HepG2 (cell line): Measurements from ENCODE around the gene USP7. TPM values are rescaled to one million over a fixed set of nuclear protein-coding genes. Genes with fewer than 3 reads are reported as not detected.

Experiments used
- AGO2 ChIP-seq: fragments of 200-400 bp; formaldehyde crosslinking; optimal IDR thresholded peaks from 2 replicates; pipeline ENCODE3; 2017; ENCODE audit warnings: mild to moderate bottlenecking, low read depth, low read length, moderate library complexity
- CTCF ChIP-seq: sonication (generic); formaldehyde crosslinking; IDR thresholded peaks from 2 replicates; pipeline ENCODE4 v1.5.0; 2020; ENCODE audit warnings: mild to moderate bottlenecking, missing genetic modification reagents, moderate library complexity
- E2F1 ChIP-seq: sonication (generic); formaldehyde crosslinking; IDR thresholded peaks from 2 replicates; pipeline ENCODE4 v1.5.0; 2020; ENCODE audit warnings: missing genetic modification reagents
- HNF4A ChIP-seq: sonication (generic); formaldehyde crosslinking; IDR thresholded peaks from 2 replicates; pipeline ENCODE4 v1.4.0; 2020; ENCODE audit warnings: missing genetic modification reagents
- HNRNPUL1 ChIP-seq: fragments of 200-400 bp; formaldehyde crosslinking; IDR thresholded peaks from 2 replicates; pipeline ENCODE4 v1.6.1; 2017; ENCODE audit warnings: low read depth, mild to moderate bottlenecking, low read length, moderate library complexity
- RAD21 ChIP-seq: fragments of 450-650 bp; formaldehyde crosslinking; IDR thresholded peaks from 2 replicates; pipeline ENCODE4 v1.5.0; 2020; ENCODE audit warnings: mild to moderate bottlenecking
- RBM22 ChIP-seq: fragments of 200-400 bp; formaldehyde crosslinking; optimal IDR thresholded peaks from 2 replicates; pipeline ENCODE3; 2017; ENCODE audit warnings: mild to moderate bottlenecking, low read length, moderate library complexity
- STAG1 ChIP-seq: sonication (generic); formaldehyde crosslinking; IDR thresholded peaks from 2 replicates; pipeline ENCODE4 v1.4.0; 2020; ENCODE audit warnings: missing genetic modification reagents
- ZFP37 ChIP-seq: sonication (generic); formaldehyde crosslinking; IDR thresholded peaks from 2 replicates; pipeline ENCODE4 v1.4.0; 2020; ENCODE audit warnings: missing genetic modification reagents, borderline replicate concordance
- ZKSCAN1 ChIP-seq: fragments of 150-350 bp; IDR thresholded peaks from 2 replicates; pipeline ENCODE4 v1.6.1; 2014; ENCODE audit warnings: low read length
- ZNF234 ChIP-seq: sonication (generic); formaldehyde crosslinking; conservative IDR thresholded peaks from 2 replicates; pipeline ENCODE4 v1.5.1; 2020; ENCODE audit warnings: mild to moderate bottlenecking, missing genetic modification reagents
- ZNF713 ChIP-seq: sonication (generic); formaldehyde crosslinking; IDR thresholded peaks from 2 replicates; pipeline ENCODE4 v1.4.0; 2020; ENCODE audit warnings: mild to moderate bottlenecking, missing genetic modification reagents
- polyA plus RNA-seq, 8 experiments: library from polyadenylated mRNA; depleted of rRNA in 3 of 8; stranded (reverse) in 7 of 8; unstranded in 1 of 8; fragments of >200 nt; fragmentation: Illumina TruSeq in 4 of 8; extraction: Trizol in 4 of 8; gene quantifications; 2 replicates each; pipeline versions ENCODE4 v1.2.1 to v1.2.3, GENCODE V29; 2011 to 2016; ENCODE audit warnings: low read depth in 4 of 8, missing spikeins in 1 of 8, mixed read lengths in 1 of 8; ENCODE audit not compliant: insufficient read depth in 1 of 8
- total RNA-seq, 5 experiments: library from RNA; depleted of rRNA; stranded (reverse); fragments of >200 nt; fragmentation: Illumina TruSeq; extraction: Trizol; gene quantifications; 2 replicates each; pipeline ENCODE4 v1.2.3, GENCODE V29; 2016; ENCODE audit warnings: low read depth in 1 of 5
- TF ChIP-seq, protein P1 (sequence below): sonication (generic); formaldehyde crosslinking; IDR thresholded peaks from 2 replicates; pipeline ENCODE4 v1.4.0; 2020; ENCODE audit warnings: missing genetic modification reagents
- TF ChIP-seq, protein P2 (sequence below): sonication (generic); formaldehyde crosslinking; IDR thresholded peaks from 2 replicates; pipeline ENCODE4 v1.4.0; 2020; ENCODE audit warnings: missing genetic modification reagents

USP7 gene
- total and polyA plus RNA-seq, 2 of the 13 experiments (the other 11 are each of a cell fraction or from before 2014, with no cell fraction given): 52.5 to 173 TPM

DNA sequence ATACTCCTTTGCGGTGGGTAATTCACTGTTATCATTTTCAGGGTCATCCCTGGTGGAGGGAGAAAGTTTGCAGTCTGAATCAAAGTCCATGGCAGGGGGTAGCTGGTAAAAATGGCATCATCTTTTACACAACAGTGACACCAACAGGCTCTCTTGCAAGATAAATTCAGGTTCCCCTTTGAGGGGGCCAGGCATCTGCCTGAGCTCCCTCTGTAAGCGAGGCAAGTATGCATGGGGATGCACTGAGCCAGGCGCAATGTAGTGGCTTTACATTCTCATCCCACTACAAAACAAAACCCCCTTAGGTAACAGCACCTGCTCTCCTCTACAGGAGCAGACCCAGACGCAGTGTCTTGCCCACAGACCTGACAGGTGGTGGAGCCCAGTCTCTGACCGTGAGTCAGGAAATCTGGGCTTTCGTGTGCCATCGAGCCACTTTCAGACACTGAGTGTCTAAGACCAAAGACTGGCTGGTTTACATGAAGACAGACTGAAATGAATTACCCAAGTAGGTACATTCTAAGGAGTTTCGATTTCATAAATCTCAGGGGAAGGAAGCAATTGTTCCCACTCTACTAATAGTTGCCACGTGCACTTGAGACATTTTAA, 63.9 kb downstream of the USP7 start (continued):
- TF ChIP-seq RAD21 (CRISPR knock-in tag): 0 out of 2 replicates have a peak, but pooled peaks have one; percentile 21
- TF ChIP-seq ZNF713 (CRISPR knock-in tag): no peak
- TF ChIP-seq STAG1 (CRISPR knock-in tag): peak; percentile 59
- peak; percentile 58 for TF ChIP-seq HNF4A
- TF ChIP-seq E2F1 (CRISPR knock-in tag): no peak
- no peak for TF ChIP-seq ZKSCAN1
- TF ChIP-seq ZNF234 (CRISPR knock-in tag): no peak
- TF ChIP-seq, protein P1, sequence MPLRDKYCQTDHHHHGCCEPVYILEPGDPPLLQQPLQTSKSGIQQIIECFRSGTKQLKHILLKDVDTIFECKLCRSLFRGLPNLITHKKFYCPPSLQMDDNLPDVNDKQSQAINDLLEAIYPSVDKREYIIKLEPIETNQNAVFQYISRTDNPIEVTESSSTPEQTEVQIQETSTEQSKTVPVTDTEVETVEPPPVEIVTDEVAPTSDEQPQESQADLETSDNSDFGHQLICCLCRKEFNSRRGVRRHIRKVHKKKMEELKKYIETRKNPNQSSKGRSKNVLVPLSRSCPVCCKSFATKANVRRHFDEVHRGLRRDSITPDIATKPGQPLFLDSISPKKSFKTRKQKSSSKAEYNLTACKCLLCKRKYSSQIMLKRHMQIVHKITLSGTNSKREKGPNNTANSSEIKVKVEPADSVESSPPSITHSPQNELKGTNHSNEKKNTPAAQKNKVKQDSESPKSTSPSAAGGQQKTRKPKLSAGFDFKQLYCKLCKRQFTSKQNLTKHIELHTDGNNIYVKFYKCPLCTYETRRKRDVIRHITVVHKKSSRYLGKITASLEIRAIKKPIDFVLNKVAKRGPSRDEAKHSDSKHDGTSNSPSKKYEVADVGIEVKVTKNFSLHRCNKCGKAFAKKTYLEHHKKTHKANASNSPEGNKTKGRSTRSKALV: no peak
- no peak for TF ChIP-seq HNRNPUL1
- peak; percentile 61 for TF ChIP-seq CTCF (CRISPR knock-in tag)
- TF ChIP-seq AGO2: peak; percentile 45
- TF ChIP-seq RBM22: peak; percentile 92
- TF ChIP-seq, protein P2, sequence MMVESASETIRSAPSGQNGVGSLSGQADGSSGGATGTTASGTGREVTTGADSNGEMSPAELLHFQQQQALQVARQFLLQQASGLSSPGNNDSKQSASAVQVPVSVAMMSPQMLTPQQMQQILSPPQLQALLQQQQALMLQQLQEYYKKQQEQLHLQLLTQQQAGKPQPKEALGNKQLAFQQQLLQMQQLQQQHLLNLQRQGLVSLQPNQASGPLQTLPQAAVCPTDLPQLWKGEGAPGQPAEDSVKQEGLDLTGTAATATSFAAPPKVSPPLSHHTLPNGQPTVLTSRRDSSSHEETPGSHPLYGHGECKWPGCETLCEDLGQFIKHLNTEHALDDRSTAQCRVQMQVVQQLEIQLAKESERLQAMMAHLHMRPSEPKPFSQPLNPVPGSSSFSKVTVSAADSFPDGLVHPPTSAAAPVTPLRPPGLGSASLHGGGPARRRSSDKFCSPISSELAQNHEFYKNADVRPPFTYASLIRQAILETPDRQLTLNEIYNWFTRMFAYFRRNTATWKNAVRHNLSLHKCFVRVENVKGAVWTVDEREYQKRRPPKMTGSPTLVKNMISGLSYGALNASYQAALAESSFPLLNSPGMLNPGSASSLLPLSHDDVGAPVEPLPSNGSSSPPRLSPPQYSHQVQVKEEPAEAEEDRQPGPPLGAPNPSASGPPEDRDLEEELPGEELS: 0 out of 2 replicates have a peak, but pooled peaks have one; percentile 33
- TF ChIP-seq ZFP37 (CRISPR knock-in tag): no peak
